ENCODE data around the gene SPECC1L.

The SPECC1L gene

GRCh38 chr22:24441406-24442351 is 171.0 kb downstream of the SPECC1L start:
- peak in 1 of 42 donors; percentile 14 for DNase-seq
- intact Hi-C loops (cut with DNase I): no loop called here

- no peak for DNase-seq
- intact Hi-C loops (cut with DNase I): no loop called here
These were observed 171.7 kb downstream of the SPECC1L start for GRCh38 chr22:24442352-24442744.

- intact Hi-C loops (cut with DNase I): no loop called here
- DNase-seq: peak in 3 of 42 donors; percentile 7 to 26 (median 12)
These were observed 173.0 kb downstream of the SPECC1L start for GRCh38 chr22:24443668-24444067.

GRCh38 chr22:24444251-24444650 is 173.6 kb downstream of the SPECC1L start:
- intact Hi-C loops (cut with DNase I): no loop called here
- peak in 2 of 42 donors; percentile 14 to 21 for DNase-seq

- intact Hi-C loops (cut with DNase I): no loop called here
These were observed 174.3 kb downstream of the SPECC1L start for GRCh38 chr22:24444729-24445466.

GRCh38 chr22:24445481-24446259 is 175.0 kb downstream of the SPECC1L start:
- DNase-seq: peak in 10 of 42 donors; percentile 30 to 76 (median 60)
- intact Hi-C loops (cut with DNase I): no loop called here

More at GRCh38 chr22:24444729-24445466, 174.3 kb downstream of the SPECC1L start:
- peak in 1 of 42 donors; percentile 15 for DNase-seq

GRCh38 chr22:24446260-24446611 is 175.6 kb downstream of the SPECC1L start:
- DNase-seq: peak in 1 of 42 donors; percentile 16
- intact Hi-C loops (cut with DNase I): no loop called here

GRCh38 chr22:24450610-24451009 is 180.0 kb downstream of the SPECC1L start:
- no peak for DNase-seq
- intact Hi-C loops (cut with DNase I): no loop called here

- no peak for DNase-seq
- intact Hi-C loops (cut with DNase I): no loop called here
These were observed 180.5 kb downstream of the SPECC1L start for GRCh38 chr22:24451162-24451561.

- intact Hi-C loops (cut with DNase I): no loop called here
- no peak for DNase-seq
These were observed 183.2 kb downstream of the SPECC1L start for GRCh38 chr22:24453853-24454252.

GRCh38 chr22:24455039-24455438 is 184.4 kb downstream of the SPECC1L start:
- DNase-seq: no peak
- intact Hi-C loops (cut with DNase I): no loop called here

GRCh38 chr22:24455751-24456426 is 185.3 kb downstream of the SPECC1L start:
- DNase-seq: peak in 1 of 42 donors; percentile 7
- intact Hi-C loops (cut with DNase I): no loop called here

- intact Hi-C loops (cut with DNase I): no loop called here
These were observed 187.3 kb downstream of the SPECC1L start for GRCh38 chr22:24457894-24458420.

GRCh38 chr22:24459911-24460310 is 189.3 kb downstream of the SPECC1L start:
- no peak for DNase-seq
- intact Hi-C loops (cut with DNase I): no loop called here

More at GRCh38 chr22:24457894-24458420, 187.3 kb downstream of the SPECC1L start:
- no peak for DNase-seq

GRCh38 chr22:24460418-24461089 is 189.9 kb downstream of the SPECC1L start:
- intact Hi-C loops (cut with DNase I): no loop called here
- no peak for DNase-seq

- DNase-seq: no peak
- intact Hi-C loops (cut with DNase I): no loop called here
These were observed 192.6 kb downstream of the SPECC1L start for GRCh38 chr22:24463071-24463760.

- intact Hi-C loops (cut with DNase I): no loop called here
- DNase-seq: no peak
These were observed 194.9 kb downstream of the SPECC1L start for GRCh38 chr22:24465566-24465965.
